Mammary epithelial cell (primary cell): ENCODE measurements around the gene SLC10A3.

Source experiments
- EZH2 ChIP-seq: IDR thresholded peaks from 2 replicates; pipeline ENCODE4 v1.6.1; 2012; ENCODE audit warnings: low read length, inconsistent platforms, borderline replicate concordance
- TF ChIP-seq, protein P1 (sequence below), 2 donors: IDR thresholded peaks in 1 of 2; conservative IDR thresholded peaks in 1 of 2; 2 replicates each; pipeline ENCODE4 v1.5.1; 2011 to 2012; ENCODE audit warnings: inconsistent platforms in 2 of 2, low read length in 2 of 2, mild to moderate bottlenecking in 2 of 2, control low read depth in 1 of 2, low read depth in 1 of 2; ENCODE audit not compliant: insufficient read depth in 1 of 2; ENCODE audit errors: extremely low read depth in 1 of 2

DNA sequence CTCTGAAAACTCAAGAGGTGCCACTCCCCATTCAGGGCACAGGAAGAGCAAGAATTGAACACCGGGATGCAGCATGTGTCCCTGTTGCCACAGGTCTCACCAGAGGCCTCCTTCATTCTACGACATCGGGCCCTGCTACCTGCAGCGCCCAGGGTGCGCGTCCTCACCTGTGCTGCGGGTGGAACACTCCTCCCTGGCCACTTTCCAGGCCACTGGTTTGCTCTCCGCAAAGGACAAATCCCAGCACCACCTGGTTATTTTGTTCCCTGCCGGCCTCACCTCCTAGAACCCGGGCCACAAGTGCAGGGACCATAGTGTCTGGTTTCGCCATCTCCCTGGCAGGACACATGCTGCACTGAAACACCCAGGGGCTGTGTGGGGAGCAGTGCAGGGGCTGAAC, 39.9 kb upstream of the SLC10A3 start:
- TF ChIP-seq, protein P1, sequence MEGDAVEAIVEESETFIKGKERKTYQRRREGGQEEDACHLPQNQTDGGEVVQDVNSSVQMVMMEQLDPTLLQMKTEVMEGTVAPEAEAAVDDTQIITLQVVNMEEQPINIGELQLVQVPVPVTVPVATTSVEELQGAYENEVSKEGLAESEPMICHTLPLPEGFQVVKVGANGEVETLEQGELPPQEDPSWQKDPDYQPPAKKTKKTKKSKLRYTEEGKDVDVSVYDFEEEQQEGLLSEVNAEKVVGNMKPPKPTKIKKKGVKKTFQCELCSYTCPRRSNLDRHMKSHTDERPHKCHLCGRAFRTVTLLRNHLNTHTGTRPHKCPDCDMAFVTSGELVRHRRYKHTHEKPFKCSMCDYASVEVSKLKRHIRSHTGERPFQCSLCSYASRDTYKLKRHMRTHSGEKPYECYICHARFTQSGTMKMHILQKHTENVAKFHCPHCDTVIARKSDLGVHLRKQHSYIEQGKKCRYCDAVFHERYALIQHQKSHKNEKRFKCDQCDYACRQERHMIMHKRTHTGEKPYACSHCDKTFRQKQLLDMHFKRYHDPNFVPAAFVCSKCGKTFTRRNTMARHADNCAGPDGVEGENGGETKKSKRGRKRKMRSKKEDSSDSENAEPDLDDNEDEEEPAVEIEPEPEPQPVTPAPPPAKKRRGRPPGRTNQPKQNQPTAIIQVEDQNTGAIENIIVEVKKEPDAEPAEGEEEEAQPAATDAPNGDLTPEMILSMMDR (conservative IDR thresholded peaks at IDR 0.05 in 1 of 2, IDR thresholded peaks at IDR 0.05 in 1 of 2; ENCODE audit: extremely low read depth in 1 of 2, insufficient read depth in 1 of 2, low read depth in 1 of 2, low read length in 2 of 2), result no peak
- TF ChIP-seq EZH2, result no peak
